Stimulated activated naive CD4-positive, alpha-beta T cell (primary cell): Measurements from ENCODE around the gene TEX261.

Source experiments
- DNase-seq, 6 experiments: peaks; one replicate each; lab custom pipeline; 2025; lab: John Stamatoyannopoulos, UW

The TEX261 gene

DNA sequence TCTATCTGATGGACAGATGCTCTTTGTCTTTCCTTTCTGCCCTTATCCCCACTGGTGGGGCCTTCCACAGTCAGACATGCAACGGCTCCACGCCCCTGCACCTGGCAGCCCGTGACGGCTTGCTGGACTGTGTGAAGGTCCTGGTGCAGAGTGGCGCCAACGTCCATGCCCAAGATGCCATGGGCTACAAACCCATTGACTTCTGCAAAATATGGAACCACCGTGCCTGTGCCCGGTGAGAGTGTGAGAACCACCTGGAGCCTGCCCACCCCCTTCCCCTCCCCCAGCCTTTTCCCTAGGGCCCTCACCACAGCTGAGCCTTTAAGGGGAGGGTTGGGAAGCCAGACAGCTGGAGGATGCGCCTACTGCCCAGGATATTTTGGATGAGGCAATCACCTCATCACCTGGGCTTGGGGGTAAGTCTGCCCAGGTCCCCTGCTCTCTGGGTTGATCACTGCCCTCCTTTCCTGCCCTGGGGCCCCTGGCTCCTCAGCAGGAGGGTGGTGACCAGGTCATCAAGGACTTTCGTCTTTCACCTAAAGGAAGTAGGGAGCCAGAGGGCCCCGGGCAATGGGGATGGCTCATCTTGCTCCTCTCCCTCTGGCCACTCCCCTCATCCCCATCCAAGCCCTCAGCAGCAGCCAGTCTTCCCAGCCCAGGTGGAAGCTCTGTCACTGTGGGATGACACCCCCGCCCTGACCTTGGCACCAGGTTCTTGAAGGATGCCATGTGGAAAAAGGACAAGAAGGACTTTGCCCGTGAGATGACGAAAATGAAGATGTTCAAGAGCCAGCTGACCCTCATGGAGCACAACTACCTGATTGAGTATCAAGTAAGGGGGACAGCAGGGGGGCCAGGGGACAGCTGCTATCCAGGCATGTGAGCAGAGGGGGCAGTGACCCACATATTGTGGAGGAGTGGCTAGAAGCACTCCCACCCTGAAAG lies 12.5 kb downstream of the TEX261 start:
- DNase-seq: no peak

DNA sequence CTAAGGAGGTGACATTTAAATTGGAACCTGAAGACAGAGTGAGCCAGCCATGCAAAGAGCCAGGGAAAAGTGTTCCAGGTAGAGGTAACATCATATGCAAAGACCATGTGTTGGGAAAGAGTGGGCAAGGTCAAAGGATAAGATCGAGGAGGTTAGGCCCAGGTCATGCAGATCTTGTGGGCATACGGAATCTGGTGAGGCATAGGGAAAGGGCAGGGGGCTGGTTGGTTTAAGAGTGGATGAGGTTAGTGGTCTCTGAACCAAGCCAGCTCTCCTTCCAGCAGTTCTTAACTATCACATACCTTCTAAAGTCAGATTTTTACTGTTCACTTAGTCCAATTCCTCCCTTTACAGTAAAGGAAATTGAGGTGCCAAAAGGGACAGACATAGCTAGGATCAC lies 13.3 kb downstream of the TEX261 start:
- no peak for DNase-seq

DNA sequence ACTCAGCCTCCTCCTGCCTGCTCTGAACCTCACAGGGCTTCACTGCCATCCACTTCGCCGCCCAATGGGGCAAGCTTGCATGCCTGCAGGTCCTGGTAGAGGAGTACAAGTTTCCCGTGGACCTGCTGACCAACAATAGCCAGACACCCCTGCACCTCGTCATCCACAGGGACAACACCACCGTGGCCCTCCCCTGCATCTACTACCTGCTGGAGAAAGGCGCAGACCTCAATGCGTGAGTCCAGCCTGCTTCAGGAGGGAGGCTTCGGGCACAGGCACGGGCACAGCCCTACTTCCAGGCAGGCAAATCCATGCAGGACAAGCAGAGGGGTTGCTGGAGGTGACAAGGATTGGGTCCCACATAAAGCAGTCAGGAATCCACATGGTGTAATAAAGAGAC lies 15.0 kb downstream of the TEX261 start:
- DNase-seq: no peak

DNA sequence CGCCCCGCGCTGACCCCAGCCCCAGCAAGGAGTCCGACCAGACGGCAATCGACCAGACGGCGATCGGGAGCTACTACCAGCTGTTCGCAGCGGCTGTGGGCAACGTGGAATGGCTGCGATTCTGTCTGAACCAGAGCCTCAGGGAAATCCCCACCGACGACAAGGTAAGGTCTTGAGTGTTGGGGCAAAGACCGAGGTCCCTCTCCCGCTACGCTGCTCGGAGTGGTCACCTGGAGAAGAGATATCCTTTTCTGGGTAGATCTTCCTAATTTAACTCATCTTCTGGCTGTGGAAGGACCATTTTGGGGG lies 15.5 kb downstream of the TEX261 start:
- peak in 1 of 6 experiments; percentile 24 for DNase-seq

DNA sequence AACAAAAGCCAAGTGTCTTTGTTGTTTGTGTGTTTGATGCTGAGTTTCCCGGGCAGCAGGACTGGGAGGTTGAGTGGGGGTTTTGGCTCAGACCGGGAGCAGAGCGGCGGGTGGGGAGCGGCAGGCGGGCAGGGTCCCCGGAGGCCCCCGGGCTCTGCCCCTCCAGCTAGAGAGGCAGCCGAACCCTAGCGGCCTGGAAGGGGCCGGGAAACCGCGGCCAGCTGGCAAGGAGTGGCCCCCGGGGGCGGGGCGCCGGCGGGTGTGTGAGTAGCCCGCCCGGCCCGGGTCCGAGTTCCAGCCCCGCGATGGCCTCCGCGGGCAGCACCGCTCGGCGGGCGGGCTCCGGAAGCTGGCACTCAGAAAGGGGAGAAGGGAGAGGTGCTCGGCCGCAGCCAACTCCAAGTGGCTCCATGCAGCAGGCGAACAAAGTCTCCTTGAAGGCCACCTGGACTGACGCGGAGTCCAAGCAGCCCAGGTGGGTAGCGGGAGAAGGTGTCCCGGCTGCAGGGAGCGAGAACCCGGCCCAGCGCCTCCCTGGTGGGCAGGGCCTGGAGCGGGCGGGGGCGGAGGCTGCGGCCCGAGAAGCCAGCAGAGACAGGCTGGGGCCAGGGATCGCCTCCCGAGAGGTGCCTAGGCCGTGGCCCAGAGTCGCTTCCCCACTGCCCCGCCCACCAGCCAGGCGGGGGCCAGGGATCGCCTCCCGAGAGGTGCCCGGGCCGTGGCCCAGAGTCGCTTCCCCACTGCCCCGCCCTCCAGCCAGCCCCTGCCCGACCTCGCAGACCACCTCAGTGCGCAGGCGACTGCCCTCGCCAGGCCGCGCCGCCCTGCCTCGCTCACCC lies 16.1 kb downstream of the TEX261 start, which contains the start of gene ANKRD53:
Gene ANKRD53 (plus strand): TSS at position 290 of the 839 bp plus-strand sequence. CDS start 16 bp downstream, at position 306.
- DNase-seq: peak in 4 of 6 experiments; percentile 8 to 37 (median 22)

DNA sequence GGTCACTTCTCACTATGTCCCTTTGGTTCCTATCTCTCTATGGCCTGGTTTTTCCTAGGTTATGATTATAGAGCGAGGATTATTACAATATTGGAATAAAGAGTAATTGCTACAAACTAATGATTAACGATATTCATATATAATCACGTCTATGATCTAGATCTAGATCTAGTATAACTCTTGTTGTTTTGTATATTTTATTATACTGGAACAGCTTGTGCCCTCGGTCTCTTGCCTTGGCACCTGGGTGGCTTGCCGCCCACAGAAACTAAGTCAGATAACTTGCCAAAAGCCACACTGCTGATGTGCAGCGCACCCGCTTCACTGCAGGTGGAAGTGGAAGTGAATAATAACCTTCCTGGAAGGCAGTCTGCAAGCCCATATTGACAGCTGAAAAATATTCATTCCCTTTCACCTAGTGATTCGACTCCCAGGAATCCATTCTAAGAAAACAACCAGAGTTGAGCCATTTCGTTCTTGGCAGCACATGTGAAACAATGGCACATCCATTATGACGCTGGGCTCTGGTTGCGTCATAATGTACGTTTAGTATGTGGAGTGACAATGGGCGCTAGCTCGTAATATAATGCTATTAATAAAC lies 17.0 kb downstream of the TEX261 start:
- DNase-seq: peak in 4 of 6 experiments; percentile 7 to 54 (median 28)

DNA sequence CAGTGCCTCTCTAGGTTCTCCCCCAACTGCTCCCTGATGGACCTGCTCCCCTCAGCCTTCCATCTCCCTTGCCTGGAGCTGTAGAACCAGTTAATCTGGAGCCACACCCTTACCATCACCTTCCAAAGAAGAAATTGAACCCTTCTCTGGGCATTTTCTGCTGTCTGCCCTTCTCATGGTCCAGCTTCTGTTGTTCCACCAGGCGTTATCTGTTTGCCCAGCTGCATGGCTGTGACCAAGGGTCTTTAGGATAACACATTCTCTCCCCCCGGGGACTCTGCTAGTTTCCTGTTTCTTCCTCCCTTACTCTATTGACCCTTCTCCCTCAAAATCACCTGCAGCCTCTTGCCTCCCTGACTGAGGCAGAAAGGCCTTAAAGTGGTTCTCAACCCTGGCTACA lies 19.4 kb downstream of the TEX261 start:
- DNase-seq: no peak

DNA sequence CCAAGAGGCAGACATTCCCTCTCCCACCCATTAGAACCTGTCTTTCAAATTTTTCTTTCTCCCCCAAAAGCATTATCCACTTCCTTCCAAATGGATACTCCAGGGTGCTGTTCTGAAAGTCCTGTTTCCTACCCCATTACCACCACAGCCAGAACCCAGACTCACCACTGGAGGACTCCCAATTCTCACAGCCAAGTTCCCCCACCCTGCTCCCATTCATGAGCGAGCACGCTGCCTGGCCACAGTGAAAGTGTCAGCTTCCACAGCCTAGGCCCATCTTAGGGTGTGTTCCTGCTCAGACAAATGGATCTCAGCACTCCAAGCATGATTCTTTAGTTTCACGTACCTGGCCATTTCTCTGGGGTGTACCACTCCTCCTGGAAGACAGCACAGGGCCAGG lies 20.1 kb downstream of the TEX261 start:
- no peak for DNase-seq

DNA sequence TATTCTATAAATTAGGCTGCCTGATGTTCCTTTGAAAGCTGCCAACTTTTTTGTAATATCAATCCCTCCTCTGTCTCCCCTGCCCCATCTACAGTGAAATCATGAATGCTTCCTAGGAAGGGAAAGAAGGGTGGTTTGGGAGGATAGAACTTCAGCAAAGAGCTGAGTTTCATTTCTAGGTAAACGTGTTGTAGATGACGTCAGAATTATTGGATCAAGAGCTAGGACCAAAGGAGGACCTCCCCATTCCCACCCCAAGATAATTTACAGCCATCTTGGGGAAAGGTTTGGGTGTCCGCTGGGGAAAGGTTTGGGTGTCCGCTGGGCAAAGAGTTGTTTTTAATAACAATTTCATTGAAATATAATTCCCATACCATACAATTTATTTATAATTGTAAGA lies 27.5 kb downstream of the TEX261 start:
- no peak for DNase-seq

DNA sequence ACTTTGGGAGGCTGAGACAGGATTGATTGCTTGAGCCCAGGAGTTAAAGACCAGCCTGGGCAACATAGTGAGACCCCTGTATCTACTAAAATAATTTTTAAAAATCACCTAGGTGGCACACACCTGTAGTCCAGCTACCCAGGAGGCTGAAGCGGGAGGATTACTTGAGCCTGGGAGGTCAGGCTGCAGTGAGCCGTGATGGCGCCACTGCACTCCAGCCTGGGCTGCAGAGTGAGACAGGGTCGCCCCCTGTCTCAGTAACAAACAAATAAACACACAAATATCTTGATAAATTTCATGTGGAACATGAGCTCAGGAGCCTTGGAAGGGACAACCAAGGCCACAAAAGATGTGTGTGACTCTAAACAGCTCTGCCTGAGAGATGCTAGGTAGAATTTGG lies 28.0 kb downstream of the TEX261 start:
- no peak for DNase-seq

DNA sequence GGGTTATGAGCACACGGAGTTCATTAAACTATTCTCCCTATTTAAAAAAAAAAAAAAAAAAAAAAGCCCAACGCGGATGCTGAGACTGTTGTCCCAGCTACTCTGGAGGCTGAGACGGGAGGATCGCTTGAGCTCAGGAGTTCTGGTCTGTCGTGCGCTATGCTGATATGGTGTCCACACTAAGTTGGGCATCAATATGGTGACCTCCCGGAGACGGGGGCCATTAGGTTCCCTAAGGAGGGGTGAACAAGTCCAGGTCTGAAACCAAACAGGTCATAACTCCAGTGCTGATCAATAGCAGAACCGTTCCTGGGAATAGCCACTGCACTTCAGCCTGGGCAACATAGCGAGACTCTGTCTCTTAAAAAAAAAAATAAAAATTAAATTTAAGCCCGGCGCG lies 29.2 kb downstream of the TEX261 start:
- no peak for DNase-seq

DNA sequence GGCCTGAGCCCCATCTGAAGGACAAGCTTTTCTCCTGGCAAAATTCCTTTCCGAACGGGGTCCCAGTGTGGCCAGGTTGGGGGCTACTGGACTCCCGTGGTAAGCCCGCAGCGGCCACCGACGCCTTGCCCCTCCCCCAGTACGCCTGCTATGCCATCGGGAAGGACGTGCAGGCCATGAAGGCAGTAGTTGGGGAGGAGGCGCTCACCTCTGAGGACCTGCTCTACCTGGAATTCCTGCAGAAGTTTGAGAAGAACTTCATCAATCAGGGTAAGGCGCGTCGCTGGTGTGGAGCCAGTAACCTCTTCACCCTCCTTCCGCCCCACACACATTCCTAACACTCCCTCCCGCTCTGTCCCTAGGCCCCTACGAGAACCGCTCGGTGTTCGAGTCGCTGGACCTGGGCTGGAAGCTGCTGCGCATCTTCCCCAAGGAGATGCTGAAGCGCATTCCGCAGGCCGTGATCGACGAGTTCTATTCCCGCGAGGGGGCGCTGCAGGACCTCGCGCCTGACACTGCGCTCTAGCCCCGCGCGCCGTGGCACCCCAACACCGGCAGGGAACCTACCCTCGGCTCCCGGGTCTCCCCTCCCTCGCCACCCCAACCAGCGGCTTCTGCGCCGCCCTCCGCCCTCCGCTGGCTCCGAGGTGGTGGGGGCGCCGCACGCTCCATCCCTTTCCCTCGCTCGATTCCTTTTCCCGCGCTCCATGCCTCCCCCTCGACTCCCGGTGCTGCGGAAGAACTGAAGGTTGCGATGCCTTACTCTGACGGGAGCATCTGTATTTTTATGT lies 29.9 kb downstream of the TEX261 start:
- peak; percentile 46 to 83 (median 74) for DNase-seq

DNA sequence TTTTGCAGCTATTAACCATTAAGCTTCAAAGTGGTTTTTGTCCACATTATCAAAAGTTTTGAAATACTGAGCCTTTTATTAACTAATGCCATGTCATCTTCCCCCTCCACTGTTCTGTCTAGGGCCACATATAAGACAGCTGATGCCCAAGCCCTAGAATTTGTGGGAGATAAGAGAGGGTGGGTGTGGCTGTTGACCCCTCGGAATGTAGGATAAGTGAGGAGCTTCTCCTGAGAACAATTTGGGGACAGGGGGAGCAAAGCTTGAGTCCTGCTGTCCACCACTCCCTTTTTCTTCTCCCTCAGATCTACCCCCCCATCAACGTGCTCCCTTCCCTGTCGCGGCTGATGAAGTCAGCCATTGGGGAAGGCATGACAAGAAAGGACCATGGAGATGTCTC lies 30.5 kb downstream of the TEX261 start:
- DNase-seq: no peak

DNA sequence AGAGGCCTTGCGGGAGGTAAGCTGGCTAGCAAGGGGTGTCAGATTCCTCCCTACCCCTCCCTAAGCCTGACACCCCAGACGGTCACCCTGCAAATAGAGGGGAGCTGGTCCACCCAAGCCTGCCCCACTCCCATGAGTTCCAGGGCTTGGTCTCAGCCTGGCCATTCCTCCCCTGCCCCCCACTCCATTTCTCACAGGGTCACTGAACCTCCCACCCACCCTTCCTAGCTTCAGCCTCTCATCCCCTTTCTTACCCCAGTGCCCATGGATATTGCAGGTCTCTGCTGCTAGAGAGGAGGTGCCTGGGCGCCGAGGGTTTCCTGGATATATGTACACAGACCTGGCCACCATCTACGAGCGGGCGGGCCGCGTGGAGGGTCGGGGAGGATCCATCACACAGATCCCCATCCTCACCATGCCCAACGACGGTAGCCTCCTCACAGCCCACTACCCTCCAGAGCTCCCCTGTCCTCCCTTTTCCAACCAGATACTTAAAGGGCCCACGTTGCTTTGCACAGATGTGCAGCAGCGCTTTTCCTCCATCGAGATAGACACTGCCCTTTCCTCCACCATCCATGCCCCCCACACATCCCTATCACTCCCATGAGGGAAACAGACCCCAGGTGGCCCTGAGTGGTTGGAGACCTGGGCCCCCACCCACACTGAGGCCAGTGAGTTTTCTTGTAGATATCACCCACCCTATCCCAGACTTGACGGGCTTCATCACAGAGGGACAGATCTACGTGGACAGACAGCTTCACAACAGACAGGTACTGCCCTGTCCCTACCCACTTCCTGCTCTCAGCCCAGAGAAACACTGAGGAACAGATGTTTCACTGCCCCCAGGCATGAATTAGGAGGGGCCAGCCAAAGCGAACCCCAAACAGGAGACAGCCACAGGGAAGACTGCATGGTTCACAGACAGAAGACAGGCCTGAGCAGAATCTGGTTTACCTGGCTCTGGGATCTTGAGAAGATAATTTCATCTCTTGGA lies 31.5 kb downstream of the TEX261 start:
- DNase-seq: no peak

DNA sequence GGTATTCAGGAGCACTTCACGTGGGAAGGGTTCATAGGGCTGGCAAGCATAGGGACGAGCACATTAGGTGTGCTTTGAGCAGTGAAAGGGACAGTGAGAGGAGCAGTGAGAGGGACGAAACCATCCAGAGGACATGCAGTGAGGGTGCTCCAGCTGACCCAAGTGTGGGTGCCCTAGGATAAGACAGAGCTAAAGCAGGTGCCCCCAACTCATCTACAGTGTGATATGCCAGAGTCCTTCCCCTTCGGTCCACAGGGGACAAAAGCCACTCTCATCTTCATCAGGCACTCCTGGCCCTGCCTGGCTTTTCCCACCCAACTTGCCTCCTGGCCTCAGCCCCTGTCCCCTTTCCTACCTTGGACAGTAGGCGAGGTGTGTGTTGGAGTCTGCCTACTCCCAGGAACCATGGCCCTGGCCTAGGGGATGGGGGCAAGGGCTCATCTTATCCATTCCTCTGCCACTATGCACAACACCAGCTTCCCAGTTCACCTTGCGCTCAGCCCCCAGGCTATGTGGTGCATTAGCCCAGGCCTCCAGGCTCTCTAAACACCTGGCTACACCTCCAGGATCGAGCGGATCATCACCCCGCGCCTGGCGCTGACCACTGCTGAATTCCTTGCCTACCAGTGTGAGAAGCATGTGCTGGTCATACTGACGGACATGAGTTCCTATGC lies 32.3 kb downstream of the TEX261 start:
- no peak for DNase-seq

DNA sequence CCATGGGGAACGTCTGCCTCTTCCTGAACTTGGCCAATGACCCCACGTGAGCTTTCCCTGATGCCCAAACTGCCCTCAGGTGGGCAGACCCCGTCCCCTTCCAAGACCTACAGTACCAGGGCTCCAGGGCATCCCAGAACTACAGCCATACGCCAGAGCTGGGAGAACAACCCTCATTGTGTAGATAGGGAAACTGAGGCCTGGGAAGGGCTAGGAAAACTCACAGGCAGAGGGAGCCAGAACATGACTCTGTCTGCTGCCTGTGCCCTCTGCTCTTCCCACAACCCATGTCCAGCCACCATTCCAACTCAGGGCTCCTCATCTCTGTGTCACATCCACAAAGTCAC lies 33.1 kb downstream of the TEX261 start:
- DNase-seq: no peak

DNA sequence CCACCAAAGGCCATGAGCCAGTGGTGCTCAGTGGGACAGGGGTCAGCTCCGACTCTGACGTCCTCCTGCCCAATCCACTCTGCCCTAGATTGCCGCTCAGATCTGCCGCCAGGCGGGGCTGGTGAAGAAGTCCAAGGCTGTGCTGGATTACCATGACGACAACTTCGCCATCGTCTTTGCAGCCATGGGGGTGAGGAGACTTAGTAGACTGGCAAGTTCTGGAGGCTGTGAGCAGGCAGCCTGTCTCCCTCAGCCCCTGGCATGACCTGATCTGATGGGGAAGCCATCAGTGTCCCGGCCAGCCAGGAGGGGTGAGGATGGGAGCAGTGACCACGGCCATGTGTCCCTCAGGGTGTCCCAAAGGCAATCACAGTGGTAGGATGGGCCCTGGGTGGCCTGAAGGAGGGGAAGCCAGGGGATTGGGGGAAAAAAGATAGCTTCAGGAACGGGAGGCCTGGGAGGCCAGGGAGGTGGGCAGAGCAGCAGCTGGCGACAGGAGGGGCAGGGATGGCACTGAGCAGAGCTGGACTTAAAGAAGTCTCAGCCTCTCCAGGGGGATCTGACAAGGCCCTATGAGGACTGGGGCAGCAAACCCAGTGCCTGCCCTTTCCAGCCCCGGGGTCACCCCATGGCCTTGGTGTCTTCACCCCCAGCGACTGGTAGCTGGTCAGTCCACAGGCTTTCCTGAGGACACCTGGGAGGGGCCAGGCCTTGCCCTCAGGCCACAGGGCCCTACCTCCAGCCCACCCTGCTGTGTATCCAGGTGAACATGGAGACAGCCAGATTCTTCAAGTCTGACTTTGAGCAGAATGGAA lies 33.6 kb downstream of the TEX261 start:
- no peak for DNase-seq

DNA sequence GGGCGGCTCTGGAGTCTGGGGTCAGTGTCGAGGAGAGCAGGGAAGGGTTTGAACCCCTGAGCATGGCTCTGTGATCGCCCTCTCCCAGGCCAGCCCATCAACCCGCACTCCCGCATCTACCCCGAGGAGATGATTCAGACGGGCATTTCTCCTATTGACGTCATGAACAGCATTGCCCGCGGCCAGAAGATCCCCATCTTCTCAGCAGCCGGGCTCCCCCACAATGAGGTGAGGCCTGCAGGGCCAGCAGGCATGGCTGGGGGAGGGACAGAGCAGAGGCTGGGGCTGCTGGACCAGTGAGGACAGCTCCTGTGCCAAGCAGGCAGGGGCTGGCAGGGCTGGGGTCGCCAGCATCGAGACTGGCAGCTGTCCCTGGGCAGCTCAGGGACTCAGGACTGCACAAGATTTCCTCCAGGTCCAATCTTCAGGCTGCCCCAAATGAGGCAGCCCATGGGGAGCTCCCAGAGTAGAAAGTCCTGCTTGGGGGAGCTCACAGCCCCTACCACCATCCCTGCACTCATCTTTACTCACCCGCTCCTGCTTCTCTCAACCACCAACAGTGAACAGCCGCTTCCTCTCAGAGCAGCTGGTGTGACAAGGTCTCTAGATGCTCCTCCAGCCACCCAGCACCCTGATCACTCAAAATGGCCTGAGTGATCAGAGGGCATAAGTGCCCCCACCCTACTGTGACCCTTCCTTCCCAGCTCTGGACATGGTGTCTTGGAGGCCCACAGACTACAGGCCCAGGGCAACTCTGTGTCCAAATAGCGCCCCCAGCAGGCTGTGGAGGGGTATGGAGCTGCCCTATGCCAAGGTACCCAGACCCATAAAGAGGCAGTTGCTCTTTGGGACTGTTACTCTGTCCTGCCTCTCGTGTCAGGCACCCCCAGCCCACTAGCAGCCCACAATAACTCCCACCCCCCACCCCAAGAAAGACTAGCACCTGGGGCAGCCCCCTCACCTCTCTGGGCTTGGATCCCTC lies 34.5 kb downstream of the TEX261 start:
- no peak for DNase-seq
